Mesendoderm (in vitro differentiated cells): ENCODE results near the gene IQSEC1.

ENCODE experiments used
- DNase-seq: peaks from one replicate; pipeline ENCODE4 v3.0.0; 2013
- H2AK5ac ChIP-seq: 2 replicates; pipeline ENCODE4 v1.6.1; 2013; ENCODE audit warnings: low read length, inconsistent platforms
- H2BK120ac ChIP-seq: 2 replicates; pipeline ENCODE4 v1.6.1; 2013; ENCODE audit warnings: low read depth, mild to moderate bottlenecking, low read length, moderate library complexity, mixed read lengths
- H2BK15ac ChIP-seq: replicated peaks from 2 replicates; pipeline ENCODE4 v1.6.1; 2013; ENCODE audit warnings: low read depth, mild to moderate bottlenecking, moderate library complexity
- H2BK5ac ChIP-seq: 2 replicates; pipeline ENCODE4 v1.6.1; 2013; ENCODE audit warnings: low read length, inconsistent platforms
- H3K18ac ChIP-seq: 2 replicates; pipeline ENCODE4 v1.6.1; 2013; ENCODE audit warnings: mild to moderate bottlenecking, low read length, mixed read lengths
- H3K23ac ChIP-seq: one replicate; pipeline ENCODE4 v1.6.1; 2013; ENCODE audit warnings: low read length
- H3K27ac ChIP-seq: 2 replicates; pipeline ENCODE4 v1.5.1; 2013; ENCODE audit warnings: low read depth, mild to moderate bottlenecking, inconsistent platforms, low read length, moderate library complexity
- H3K27me3 ChIP-seq: 2 replicates; pipeline ENCODE4 v1.6.1; 2013; ENCODE audit warnings: low read length, control low read depth, mild to moderate bottlenecking, inconsistent platforms; ENCODE audit not compliant: insufficient read depth, poor library complexity
- H3K36me3 ChIP-seq: 2 replicates; pipeline ENCODE4 v1.6.1; 2013; ENCODE audit warnings: low read length, inconsistent platforms; ENCODE audit not compliant: control insufficient read depth, insufficient read depth
- H3K4ac ChIP-seq: one replicate; pipeline ENCODE4 v1.6.1; 2013; ENCODE audit warnings: low read depth, mild to moderate bottlenecking, low read length, moderate library complexity
- H3K4me1 ChIP-seq: 2 replicates; pipeline ENCODE4 v1.6.1; 2013; ENCODE audit warnings: low read depth, low read length, inconsistent platforms; ENCODE audit not compliant: control insufficient read depth
- H3K4me2 ChIP-seq: 2 replicates; pipeline ENCODE4 v1.6.1; 2013; ENCODE audit warnings: low read length
- H3K4me3 ChIP-seq: 2 replicates; pipeline ENCODE4 v1.5.1; 2013; ENCODE audit warnings: mild to moderate bottlenecking, low read length
- H3K56ac ChIP-seq: one replicate; pipeline ENCODE4 v1.6.1; 2013; ENCODE audit warnings: low read length
- H3K79me1 ChIP-seq: 2 replicates; pipeline ENCODE4 v1.6.1; 2013; ENCODE audit warnings: low read length, inconsistent platforms
- H3K79me2 ChIP-seq: 2 replicates; pipeline ENCODE4 v1.6.1; 2013; ENCODE audit warnings: mild to moderate bottlenecking, low read length; ENCODE audit not compliant: control insufficient read depth, insufficient read depth
- H3K9ac ChIP-seq: 2 replicates; pipeline ENCODE4 v1.6.1; 2013; ENCODE audit warnings: low read length, inconsistent platforms
- H4K5ac ChIP-seq: one replicate; pipeline ENCODE4 v1.6.1; 2013; ENCODE audit warnings: low read length
- H4K8ac ChIP-seq: one replicate; pipeline ENCODE4 v1.6.1; 2013; ENCODE audit warnings: low read depth, mild to moderate bottlenecking, control low read depth, low read length, moderate library complexity
- WGBS: extraction: QIAGEN DNeasy Blood & Tissue Kit; methylation state at CpG from one replicate; pipeline ENCODE4 v1.1.7; 2013; ENCODE audit warnings: low lambda C conversion rate, missing lambda C conversion rate; ENCODE audit not compliant: insufficient coverage; ENCODE audit errors: extremely low coverage; 5-methylcytosine and 5-hydroxymethylcytosine counted together

The IQSEC1 gene

DNA sequence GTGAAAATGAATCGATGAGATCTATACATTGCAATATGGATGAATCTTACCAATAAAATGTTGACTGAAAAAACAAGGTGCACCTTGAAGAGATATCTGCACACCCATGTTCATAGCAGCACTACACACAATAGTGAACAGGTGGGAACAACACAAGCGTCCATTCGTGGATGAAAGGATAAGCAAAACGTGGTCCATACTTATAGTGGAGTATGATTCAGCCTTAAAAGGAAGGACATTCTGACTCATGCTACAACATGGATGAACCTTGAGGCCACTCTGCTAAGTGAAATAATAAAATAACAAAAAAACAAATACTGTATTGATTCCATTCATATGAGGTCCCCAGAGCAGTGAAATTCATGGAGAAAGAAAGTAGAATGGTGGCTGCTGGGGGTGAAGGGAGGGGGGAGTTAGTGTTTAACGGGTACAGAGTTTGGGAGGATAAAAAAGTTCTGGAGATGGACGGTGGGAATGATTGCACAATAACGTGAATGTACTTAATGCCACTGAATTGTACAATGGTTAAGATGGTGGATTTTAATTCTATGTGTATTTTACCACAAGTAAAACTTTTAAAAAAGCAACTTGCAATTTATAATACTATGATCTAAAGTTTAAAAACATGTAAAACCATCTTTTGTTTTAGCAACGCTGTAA lies 35.6 kb downstream of the IQSEC1 start:
- no peak overlapping the region for H3K56ac ChIP-seq
- no peak overlapping the region for H3K4me2 ChIP-seq
- no peak overlapping the region for H3K4ac ChIP-seq
- no peak overlapping the region for H3K27ac ChIP-seq
- no peak for DNase-seq
- no peaks in the 10 kb centered on the region for H3K79me2 ChIP-seq
- H4K5ac ChIP-seq = no peak overlapping the region
- no peak overlapping the region for H2AK5ac ChIP-seq
- H2BK5ac ChIP-seq = no peak overlapping the region
- no peak overlapping the region for H2BK120ac ChIP-seq
- no CpG with 5 or more reads among the region's 8 CpGs for WGBS
- no peak overlapping the region for H4K8ac ChIP-seq
- no peak overlapping the region for H3K23ac ChIP-seq
- no peak overlapping the region for H3K9ac ChIP-seq
- no peaks in the 10 kb centered on the region for H3K4me1 ChIP-seq
- no peaks in the 10 kb centered on the region for H3K79me1 ChIP-seq
- H3K36me3 ChIP-seq = no peaks in the 10 kb centered on the region
- no peaks in the 10 kb centered on the region for H3K27me3 ChIP-seq
- H3K18ac ChIP-seq = no peak overlapping the region
- no peak overlapping the region for H2BK15ac ChIP-seq
- H3K4me3 ChIP-seq = no peak overlapping the region

DNA sequence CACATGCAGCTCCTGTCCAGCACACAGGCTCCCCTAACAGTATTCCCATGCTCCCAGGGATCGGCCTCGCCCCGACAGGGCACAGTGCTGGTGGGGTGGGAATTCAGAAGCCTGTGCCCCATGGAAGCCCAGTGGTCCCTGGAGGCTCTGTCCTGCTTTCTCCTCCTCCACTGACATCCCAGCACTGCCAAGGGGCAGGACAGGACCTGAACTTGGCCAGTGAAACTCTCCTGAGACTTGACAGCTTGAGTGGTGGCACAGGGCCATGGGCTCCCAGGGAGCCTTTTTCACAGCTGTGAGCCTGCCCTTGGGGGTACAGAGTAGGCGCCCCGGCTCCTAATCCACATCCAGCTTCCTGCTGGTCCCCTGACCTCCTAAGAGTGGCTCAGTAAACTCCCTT lies 38.4 kb downstream of the IQSEC1 start:
- Histone ChIP-seq H3K18ac (no peak overlapping the region), H3K4me2 (no peak overlapping the region), H4K5ac (no peak overlapping the region), H3K36me3 (no peaks in the 10 kb centered on the region), H3K56ac (no peak overlapping the region), H2BK5ac (no peak overlapping the region), H3K27ac (no peak overlapping the region), H3K4me1 (no peaks in the 10 kb centered on the region), H3K23ac (no peak overlapping the region), H3K79me1 (no peaks in the 10 kb centered on the region), H3K4ac (no peak overlapping the region), H3K27me3 (no peaks in the 10 kb centered on the region), H2AK5ac (no peak overlapping the region), H3K4me3 (no peak overlapping the region), H2BK120ac (no peak overlapping the region), H3K79me2 (no peaks in the 10 kb centered on the region), H4K8ac (no peak overlapping the region), H2BK15ac (no peak overlapping the region), H3K9ac (no peak overlapping the region)
- no CpG with 5 or more reads among the region's 5 CpGs for WGBS
- DNase-seq = no peak

DNA sequence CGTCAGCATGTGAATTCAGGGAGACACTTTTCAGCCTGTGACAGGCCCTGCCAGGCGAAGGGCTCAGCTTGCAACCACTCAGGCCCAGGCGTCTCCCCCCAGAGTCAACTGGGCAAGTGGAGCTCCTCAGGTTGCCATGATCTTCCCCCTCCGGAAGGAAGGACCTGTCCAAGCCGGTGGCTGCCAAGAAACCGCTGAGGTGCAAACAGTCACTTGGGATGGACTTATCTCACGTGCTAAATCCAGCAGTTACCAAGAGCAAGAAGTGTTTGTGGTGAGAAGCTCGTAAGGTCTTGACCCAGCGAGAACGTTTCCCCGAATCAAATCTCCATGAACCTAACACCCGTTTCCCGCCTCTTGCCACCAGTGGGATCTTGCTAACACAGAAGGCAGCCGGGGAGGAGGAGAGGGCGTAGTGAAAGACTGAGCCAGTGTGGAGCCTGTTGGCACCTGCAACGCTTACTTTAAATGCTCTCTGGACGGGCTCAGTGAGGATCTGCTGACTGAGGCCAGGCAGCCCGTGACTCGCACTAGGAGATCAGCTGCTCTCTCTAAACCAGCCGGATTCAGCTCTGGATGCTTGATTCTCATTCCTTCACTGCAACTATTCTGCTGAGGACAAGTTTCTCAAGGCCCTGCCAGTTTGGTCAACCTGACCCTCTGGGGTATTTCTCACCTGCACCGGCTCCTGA lies 39.0 kb downstream of the IQSEC1 start:
- Histone ChIP-seq H3K23ac (no peak overlapping the region), H3K56ac (no peak overlapping the region), H2BK5ac (no peak overlapping the region), H3K36me3 (no peaks in the 10 kb centered on the region), H3K27me3 (no peaks in the 10 kb centered on the region), H3K18ac (no peak overlapping the region), H3K27ac (no peak overlapping the region), H2AK5ac (no peak overlapping the region), H2BK120ac (no peak overlapping the region), H4K5ac (no peak overlapping the region), H3K79me2 (no peaks in the 10 kb centered on the region), H3K4me1 (no peaks in the 10 kb centered on the region), H2BK15ac (no peak overlapping the region), H3K79me1 (no peaks in the 10 kb centered on the region), H3K4ac (no peak overlapping the region), H3K9ac (no peak overlapping the region), H3K4me2 (no peak overlapping the region), H3K4me3 (no peak overlapping the region), H4K8ac (no peak overlapping the region)
- no CpG with 5 or more reads among the region's 21 CpGs for WGBS
- no peak for DNase-seq

GRCh38 chr3:13032206-13032605 lies 41.0 kb downstream of the IQSEC1 start:
- Histone ChIP-seq H3K79me2 (no peaks in the 10 kb centered on the region), H3K79me1 (no peaks in the 10 kb centered on the region), H3K56ac (no peak overlapping the region), H3K4me2 (no peak overlapping the region), H3K18ac (no peak overlapping the region), H2BK120ac (no peak overlapping the region), H2BK5ac (no peak overlapping the region), H3K4me1 (no peaks in the 10 kb centered on the region), H3K4ac (no peak overlapping the region), H3K9ac (no peak overlapping the region), H3K36me3 (no peaks in the 10 kb centered on the region), H3K27me3 (no peaks in the 10 kb centered on the region), H3K23ac (no peak overlapping the region), H2BK15ac (no peak overlapping the region), H3K27ac (no peak overlapping the region), H4K8ac (no peak overlapping the region), H2AK5ac (no peak overlapping the region), H3K4me3 (no peak overlapping the region), H4K5ac (no peak overlapping the region)
- no CpG with 5 or more reads among the region's 13 CpGs for WGBS
- DNase-seq = no peak

- H2BK15ac ChIP-seq = no peak overlapping the region
- H3K4me2 ChIP-seq = no peak overlapping the region
- H2BK5ac ChIP-seq = no peak overlapping the region
- H3K9ac ChIP-seq = no peak overlapping the region
- no peak overlapping the region for H3K56ac ChIP-seq
- H2BK120ac ChIP-seq = no peak overlapping the region
- H3K4me1 ChIP-seq = no peaks in the 10 kb centered on the region
- no peaks in the 10 kb centered on the region for H3K27me3 ChIP-seq
- no peak overlapping the region for H3K23ac ChIP-seq
- no peak overlapping the region for H3K4me3 ChIP-seq
- DNase-seq = no peak
- no peaks in the 10 kb centered on the region for H3K79me2 ChIP-seq
- H4K8ac ChIP-seq = no peak overlapping the region
- H3K36me3 ChIP-seq = no peaks in the 10 kb centered on the region
- H4K5ac ChIP-seq = no peak overlapping the region
- no peak overlapping the region for H3K18ac ChIP-seq
- H3K4ac ChIP-seq = no peak overlapping the region
- H3K79me1 ChIP-seq = no peaks in the 10 kb centered on the region
- no peak overlapping the region for H2AK5ac ChIP-seq
- no peak overlapping the region for H3K27ac ChIP-seq
- no CpG with 5 or more reads among the region's 7 CpGs for WGBS
Observed at GRCh38 chr3:13031621-13032020, 41.6 kb downstream of the IQSEC1 start.

DNA sequence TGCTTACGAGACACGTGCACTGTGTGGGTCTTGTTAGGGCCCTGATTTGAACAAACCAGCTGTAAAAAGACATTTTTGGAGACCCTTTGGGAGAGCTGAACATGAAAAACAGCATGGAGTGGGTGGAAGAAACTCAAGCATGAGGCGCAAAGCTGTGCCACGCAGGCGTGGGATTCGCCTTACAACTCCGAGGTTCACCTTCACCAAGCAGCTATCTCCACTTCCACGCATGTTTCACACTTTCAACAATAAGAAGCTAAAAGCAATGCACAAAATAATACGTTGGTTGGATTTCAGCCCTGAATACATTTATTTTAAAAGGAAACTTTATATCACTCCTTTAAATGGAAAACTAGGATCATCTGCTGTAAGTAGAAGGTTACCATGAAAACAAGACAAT lies 42.5 kb downstream of the IQSEC1 start:
- no peak overlapping the region for H3K56ac ChIP-seq

More for the DNA sequence above, 42.5 kb downstream of the IQSEC1 start:
- DNase-seq = no peak
- Histone ChIP-seq H3K18ac (no peak overlapping the region), H3K9ac (no peak overlapping the region), H3K79me2 (no peaks in the 10 kb centered on the region), H3K4me3 (no peak overlapping the region), H3K23ac (no peak overlapping the region), H3K36me3 (no peaks in the 10 kb centered on the region), H3K79me1 (no peaks in the 10 kb centered on the region), H4K5ac (no peak overlapping the region), H2BK15ac (no peak overlapping the region), H3K4me2 (no peak overlapping the region), H2BK120ac (no peak overlapping the region), H3K27me3 (no peaks in the 10 kb centered on the region), H3K4me1 (no peaks in the 10 kb centered on the region), H3K27ac (no peak overlapping the region), H2AK5ac (no peak overlapping the region), H3K4ac (no peak overlapping the region), H2BK5ac (no peak overlapping the region), H4K8ac (no peak overlapping the region)
- WGBS = no CpG with 5 or more reads among the region's 9 CpGs
